Smooth muscle cell (in vitro differentiated cells): Measurements from ENCODE around the gene TAS2R13. TPM values are rescaled to one million over a fixed set of nuclear protein-coding genes. Genes with fewer than 3 reads are reported as not detected.

Experiments used
- DNase-seq: peaks from one replicate; lab custom pipeline; 2025; ENCODE audit not compliant: unreplicated experiment; lab: John Stamatoyannopoulos, UW
- H2AFZ ChIP-seq: fragments of 200-600 bp; sonication (generic); 2 replicates; pipeline ENCODE4 v1.6.0; 2016; ENCODE audit warnings: antibody characterized with exemption, low read depth, mild to moderate bottlenecking
- H3F3A ChIP-seq: fragments of 200-600 bp; sonication (generic); 2 replicates; pipeline ENCODE4 v1.6.0; 2017; ENCODE audit warnings: antibody characterized with exemption, low read depth
- H3K27ac ChIP-seq: fragments of 200-600 bp; sonication (generic); 2 replicates; pipeline ENCODE4 v1.5.1; 2016; ENCODE audit warnings: low read depth, mild to moderate bottlenecking
- H3K27me3 ChIP-seq: fragments of 200-600 bp; sonication (generic); 2 replicates; pipeline ENCODE4 v1.6.1; 2016; ENCODE audit warnings: low read depth, mild to moderate bottlenecking
- H3K36me3 ChIP-seq: fragments of 200-600 bp; sonication (generic); 2 replicates; pipeline ENCODE4 v1.5.1; 2016; ENCODE audit warnings: low read depth
- H3K4me1 ChIP-seq: fragments of 200-600 bp; sonication (generic); 2 replicates; pipeline ENCODE4 v1.5.1; 2016; ENCODE audit warnings: low read depth
- H3K4me2 ChIP-seq: fragments of 200-600 bp; sonication (generic); 2 replicates; pipeline ENCODE4 v1.6.0; 2016; ENCODE audit warnings: mild to moderate bottlenecking
- H3K4me3 ChIP-seq: fragments of 200-600 bp; sonication (generic); 2 replicates; pipeline ENCODE4 v1.5.1; 2016; ENCODE audit warnings: mild to moderate bottlenecking
- H3K79me2 ChIP-seq: fragments of 200-600 bp; sonication (generic); 2 replicates; pipeline ENCODE4 v1.6.0; 2016; ENCODE audit warnings: low read depth, mild to moderate bottlenecking
- H3K9ac ChIP-seq: fragments of 200-600 bp; sonication (generic); 2 replicates; pipeline ENCODE4 v1.6.0; 2016; ENCODE audit warnings: low read depth
- H3K9me3 ChIP-seq: fragments of 200-600 bp; sonication (generic); replicated peaks from 2 replicates; pipeline ENCODE4 v1.5.1; 2016; ENCODE audit warnings: low read depth
- H4K20me1 ChIP-seq: fragments of 200-600 bp; sonication (generic); 2 replicates; pipeline ENCODE4 v1.6.0; 2016; ENCODE audit warnings: low read depth
- WGBS: methylation state at CpG from one replicate; pipeline ENCODE4 v1.1.7; 2016; ENCODE audit warnings: low lambda C conversion rate; 5-methylcytosine and 5-hydroxymethylcytosine counted together
- polyA plus RNA-seq: library from polyadenylated mRNA; unstranded; fragments of >200 nt; fragmentation: Nextera tagmentation; extraction: Ambion mirVana; gene quantifications from 2 replicates; pipeline ENCODE4 v1.2.1, GENCODE V29; 2016
- total RNA-seq: library from RNA; depleted of rRNA; stranded (reverse); fragments of >200 nt; gene quantifications from 2 replicates; pipeline ENCODE4 v1.2.3, GENCODE V29; 2014
- TF ChIP-seq, protein P1 (sequence below): fragments of 200-600 bp; sonication (generic); IDR thresholded peaks from 2 replicates; pipeline ENCODE4 v1.5.1; 2017; ENCODE audit warnings: borderline replicate concordance, mild to moderate bottlenecking, antibody characterized with exemption; ENCODE audit not compliant: insufficient read depth, poor library complexity, severe bottlenecking

The TAS2R13 gene
- total and polyA plus RNA-seq, 2 experiments from 2014 or later: 1.8 TPM; not detected in 1

DNA sequence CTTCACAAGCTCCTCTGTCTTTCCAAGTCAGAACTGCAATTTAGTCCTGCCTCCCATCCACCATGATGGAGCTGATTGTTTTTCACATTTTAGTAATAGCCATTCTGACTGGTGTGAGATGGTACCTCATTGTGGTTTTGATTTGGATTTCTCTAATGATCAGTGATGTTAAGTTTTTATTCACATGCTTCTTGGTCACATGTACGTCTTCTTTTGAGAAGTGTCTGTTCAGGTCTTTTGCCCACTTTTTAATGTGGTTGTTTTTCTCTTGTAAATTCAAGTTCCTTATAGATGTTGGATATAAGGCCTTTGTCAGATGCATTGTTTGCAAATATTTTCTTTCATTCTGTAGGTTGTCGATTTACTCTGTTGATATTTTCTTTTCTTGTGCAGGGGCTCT is 33.8 kb upstream of the TAS2R13 start:
- TF ChIP-seq, protein P1, sequence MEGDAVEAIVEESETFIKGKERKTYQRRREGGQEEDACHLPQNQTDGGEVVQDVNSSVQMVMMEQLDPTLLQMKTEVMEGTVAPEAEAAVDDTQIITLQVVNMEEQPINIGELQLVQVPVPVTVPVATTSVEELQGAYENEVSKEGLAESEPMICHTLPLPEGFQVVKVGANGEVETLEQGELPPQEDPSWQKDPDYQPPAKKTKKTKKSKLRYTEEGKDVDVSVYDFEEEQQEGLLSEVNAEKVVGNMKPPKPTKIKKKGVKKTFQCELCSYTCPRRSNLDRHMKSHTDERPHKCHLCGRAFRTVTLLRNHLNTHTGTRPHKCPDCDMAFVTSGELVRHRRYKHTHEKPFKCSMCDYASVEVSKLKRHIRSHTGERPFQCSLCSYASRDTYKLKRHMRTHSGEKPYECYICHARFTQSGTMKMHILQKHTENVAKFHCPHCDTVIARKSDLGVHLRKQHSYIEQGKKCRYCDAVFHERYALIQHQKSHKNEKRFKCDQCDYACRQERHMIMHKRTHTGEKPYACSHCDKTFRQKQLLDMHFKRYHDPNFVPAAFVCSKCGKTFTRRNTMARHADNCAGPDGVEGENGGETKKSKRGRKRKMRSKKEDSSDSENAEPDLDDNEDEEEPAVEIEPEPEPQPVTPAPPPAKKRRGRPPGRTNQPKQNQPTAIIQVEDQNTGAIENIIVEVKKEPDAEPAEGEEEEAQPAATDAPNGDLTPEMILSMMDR: no peak
- Histone ChIP-seq H3K79me2 (no peaks in the 10 kb centered on the region), H4K20me1 (no peaks in the 10 kb centered on the region), H3K4me1 (no peaks in the 10 kb centered on the region), H3K4me2 (no peak overlapping the region), H3K27me3 (no peaks in the 10 kb centered on the region), H3K4me3 (no peak overlapping the region), H3K9me3 (no peaks in the 10 kb centered on the region), H3F3A (peaks cover 10% of the 10 kb centered on the region), H2AFZ (no peak overlapping the region), H3K36me3 (no peaks in the 10 kb centered on the region), H3K9ac (no peak overlapping the region), H3K27ac (peak overlapping the region; percentile 85)
- WGBS: 95% methylated on average over 2 of the region's 2 CpGs
- no peak for DNase-seq

DNA sequence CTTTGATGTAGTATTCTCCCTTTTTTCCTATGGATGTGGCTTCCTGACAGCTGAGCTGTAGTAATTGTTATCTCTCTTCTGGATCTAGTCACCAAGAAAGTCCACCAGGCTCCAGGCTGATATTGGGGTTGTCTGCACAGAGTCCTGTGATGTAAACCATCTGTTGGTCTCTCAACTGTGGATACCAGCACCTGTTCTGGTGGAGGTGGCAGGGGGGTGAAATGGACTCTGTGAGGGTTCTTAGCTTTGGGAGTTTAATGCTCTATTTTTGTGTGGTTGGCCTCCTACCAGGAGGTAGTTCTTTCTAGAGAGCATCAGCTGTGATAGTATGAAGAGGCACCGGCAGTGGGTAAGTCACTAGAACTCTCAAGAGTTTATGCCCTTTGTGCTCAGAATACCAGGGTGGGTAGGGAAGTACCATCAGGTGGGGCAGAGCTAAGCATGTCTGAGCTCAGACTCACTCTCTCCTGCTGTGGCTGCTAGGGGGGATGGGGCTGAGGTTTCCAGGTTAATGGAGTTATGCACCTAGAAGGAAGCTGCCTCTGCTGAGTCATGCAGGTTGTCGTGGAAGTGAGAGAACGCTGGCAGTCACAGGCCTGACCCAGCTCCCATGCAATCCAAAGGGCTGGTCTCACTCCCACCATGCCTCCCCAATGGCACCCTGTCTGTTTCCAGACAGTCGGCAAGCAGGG is 32.7 kb upstream of the TAS2R13 start:
- peak overlapping the region; percentile 85 for H3K27ac ChIP-seq
- H3K4me3 ChIP-seq: no peak overlapping the region
- no peak for DNase-seq
- no peaks in the 10 kb centered on the region for H3K9me3 ChIP-seq
- no peak overlapping the region for H2AFZ ChIP-seq
- no peak overlapping the region for H3K4me2 ChIP-seq
- no peaks in the 10 kb centered on the region for H3K36me3 ChIP-seq
- peaks cover 10% of the 10 kb centered on the region for H3F3A ChIP-seq
- H3K4me1 ChIP-seq: no peaks in the 10 kb centered on the region
- TF ChIP-seq, protein P1: no peak
- WGBS: 52% methylated on average over 4 of the region's 4 CpGs
- H3K79me2 ChIP-seq: no peaks in the 10 kb centered on the region
- no peaks in the 10 kb centered on the region for H4K20me1 ChIP-seq
- H3K27me3 ChIP-seq: no peaks in the 10 kb centered on the region
- peak overlapping the region; percentile 50 for H3K9ac ChIP-seq

GRCh38 chr12:10941369-10941768 is 32.0 kb upstream of the TAS2R13 start:
- Histone ChIP-seq H3F3A (peaks cover 10% of the 10 kb centered on the region), H2AFZ (no peak overlapping the region), H3K9ac (peak overlapping the region; percentile 64), H3K79me2 (no peaks in the 10 kb centered on the region), H4K20me1 (no peaks in the 10 kb centered on the region), H3K36me3 (no peaks in the 10 kb centered on the region), H3K27me3 (no peaks in the 10 kb centered on the region), H3K4me3 (no peak overlapping the region), H3K4me1 (no peaks in the 10 kb centered on the region), H3K4me2 (peak overlapping the region; percentile 1), H3K27ac (peak overlapping the region; percentile 85), H3K9me3 (no peaks in the 10 kb centered on the region)
- TF ChIP-seq, protein P1: no peak
- no peak for DNase-seq

- peak overlapping the region; percentile 85 for H3K27ac ChIP-seq
- no peak for DNase-seq
- H3F3A ChIP-seq: peaks cover 10% of the 10 kb centered on the region
- peak overlapping the region; percentile 64 for H3K9ac ChIP-seq
- H3K9me3 ChIP-seq: no peaks in the 10 kb centered on the region
- H2AFZ ChIP-seq: no peak overlapping the region
- H3K4me3 ChIP-seq: no peak overlapping the region
- no peaks in the 10 kb centered on the region for H3K36me3 ChIP-seq
- no peaks in the 10 kb centered on the region for H3K4me1 ChIP-seq
- TF ChIP-seq, protein P1: no peak
- H3K27me3 ChIP-seq: no peaks in the 10 kb centered on the region
- H3K4me2 ChIP-seq: peak overlapping the region; percentile 1
- WGBS: 62% methylated on average over 2 of the region's 2 CpGs
- H4K20me1 ChIP-seq: no peaks in the 10 kb centered on the region
- H3K79me2 ChIP-seq: no peaks in the 10 kb centered on the region
Measured at GRCh38 chr12:10940389-10940788, 31.0 kb upstream of the TAS2R13 start.
